Ecto neural progenitor cell (in vitro differentiated cells): ENCODE results near the gene TNNI3K.
A peak's percentile ranks its signal among the peaks of the same experiment; 100 is the strongest.
"Not testable (repeated sequence)": the region's sequence is repeated elsewhere in the genome, so short reads cannot be mapped to it uniquely, and the experiment has no call there.

Source experiments
- DNase-seq: peaks from one replicate; pipeline ENCODE4 v3.0.0-alpha.2; 2018; ENCODE audit warnings: low spot score

The TNNI3K gene, protein sequence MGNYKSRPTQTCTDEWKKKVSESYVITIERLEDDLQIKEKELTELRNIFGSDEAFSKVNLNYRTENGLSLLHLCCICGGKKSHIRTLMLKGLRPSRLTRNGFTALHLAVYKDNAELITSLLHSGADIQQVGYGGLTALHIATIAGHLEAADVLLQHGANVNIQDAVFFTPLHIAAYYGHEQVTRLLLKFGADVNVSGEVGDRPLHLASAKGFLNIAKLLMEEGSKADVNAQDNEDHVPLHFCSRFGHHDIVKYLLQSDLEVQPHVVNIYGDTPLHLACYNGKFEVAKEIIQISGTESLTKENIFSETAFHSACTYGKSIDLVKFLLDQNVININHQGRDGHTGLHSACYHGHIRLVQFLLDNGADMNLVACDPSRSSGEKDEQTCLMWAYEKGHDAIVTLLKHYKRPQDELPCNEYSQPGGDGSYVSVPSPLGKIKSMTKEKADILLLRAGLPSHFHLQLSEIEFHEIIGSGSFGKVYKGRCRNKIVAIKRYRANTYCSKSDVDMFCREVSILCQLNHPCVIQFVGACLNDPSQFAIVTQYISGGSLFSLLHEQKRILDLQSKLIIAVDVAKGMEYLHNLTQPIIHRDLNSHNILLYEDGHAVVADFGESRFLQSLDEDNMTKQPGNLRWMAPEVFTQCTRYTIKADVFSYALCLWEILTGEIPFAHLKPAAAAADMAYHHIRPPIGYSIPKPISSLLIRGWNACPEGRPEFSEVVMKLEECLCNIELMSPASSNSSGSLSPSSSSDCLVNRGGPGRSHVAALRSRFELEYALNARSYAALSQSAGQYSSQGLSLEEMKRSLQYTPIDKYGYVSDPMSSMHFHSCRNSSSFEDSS

GRCh38 chr1:74235153-74235552, at the start of gene TNNI3K:
TNNI3K (plus strand) TSS chr1:74235387; CDS start chr1:74235452, 65 bp downstream.
- no peak for DNase-seq

GRCh38 chr1:74193908-74194307, 41.3 kb upstream of the TNNI3K start:
- DNase-seq = no peak

GRCh38 chr1:74195339-74195738, 39.8 kb upstream of the TNNI3K start:
- no peak for DNase-seq

GRCh38 chr1:74197255-74197654, 37.9 kb upstream of the TNNI3K start:
- DNase-seq = no peak

DNA sequence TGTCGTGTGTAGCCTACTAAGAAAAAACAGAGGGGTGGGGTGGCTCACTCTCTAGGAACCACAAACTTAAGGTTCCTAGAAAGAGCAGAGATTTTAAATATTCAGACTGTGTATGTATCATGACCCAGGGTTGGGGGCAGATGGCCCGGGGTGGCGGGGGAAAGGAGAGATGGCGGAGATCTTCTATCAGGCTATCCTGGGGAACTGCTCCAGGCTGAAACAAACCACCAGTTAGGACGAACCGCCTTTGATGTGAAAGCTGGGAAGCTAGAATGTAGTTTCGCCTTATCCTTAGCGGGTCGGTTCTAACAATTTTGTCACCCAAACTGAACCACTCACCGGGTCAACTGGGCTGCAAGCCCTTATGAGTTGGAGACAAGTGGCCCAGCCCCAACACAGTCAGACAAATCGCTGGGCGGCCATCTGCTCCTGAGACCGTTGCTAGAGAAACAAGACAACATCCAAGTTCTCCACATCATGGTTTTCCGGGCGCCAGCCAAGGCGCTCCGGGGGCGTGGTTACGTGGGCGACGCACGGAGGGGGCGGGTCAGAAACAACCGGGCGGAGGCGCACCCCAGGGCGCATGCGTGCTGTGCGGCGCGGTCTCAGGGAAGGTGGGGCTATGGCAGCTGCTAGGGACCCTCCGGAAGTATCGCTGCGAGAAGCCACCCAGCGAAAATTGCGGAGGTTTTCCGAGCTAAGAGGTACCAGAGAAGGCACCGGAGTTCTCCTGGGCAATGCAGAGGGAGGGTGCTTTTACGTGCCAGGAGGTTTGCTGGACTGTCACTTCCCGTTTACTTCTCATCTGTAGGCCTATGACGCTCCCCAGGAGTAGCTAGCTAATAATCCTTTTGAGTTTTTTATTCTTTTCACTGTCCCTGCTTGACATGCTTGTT, 37.3 kb upstream of the TNNI3K start, which contains the start of the genes FPGT and LRRIQ3:
Gene FPGT, plus strand, starts transcription at position 586 of the 896 bp plus-strand sequence. Its CDS starts 37 bp downstream, at position 623.
Gene LRRIQ3, minus strand, starts transcription at position 520 of the 896 bp plus-strand sequence. CDS start 14,492 bp downstream, outside the sequence.
- DNase-seq = peak; percentile 96

- no peak for DNase-seq
These were observed 35.7 kb upstream of the TNNI3K start for GRCh38 chr1:74199504-74199903.

DNA sequence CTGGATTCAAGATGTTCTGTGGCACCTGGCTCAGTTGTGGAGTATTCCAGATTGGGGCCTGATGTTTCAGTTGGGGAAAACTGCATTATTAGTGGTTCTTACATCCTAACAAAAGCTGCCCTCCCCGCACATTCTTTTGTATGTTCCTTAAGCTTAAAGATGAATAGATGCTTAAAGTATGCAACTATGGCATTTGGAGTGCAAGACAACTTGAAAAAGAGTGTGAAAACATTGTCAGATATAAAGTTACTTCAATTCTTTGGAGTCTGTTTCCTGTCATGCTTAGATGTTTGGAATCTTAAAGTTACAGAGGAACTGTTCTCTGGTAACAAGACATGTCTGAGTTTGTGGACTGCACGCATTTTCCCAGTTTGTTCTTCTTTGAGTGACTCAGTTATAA, 29.9 kb upstream of the TNNI3K start:
- no peak for DNase-seq

GRCh38 chr1:74215229-74215628, 20.0 kb upstream of the TNNI3K start:
- no peak for DNase-seq

- DNase-seq = no peak
These were observed 12.5 kb upstream of the TNNI3K start for GRCh38 chr1:74222701-74223100.

- DNase-seq = no peak
These were observed 11.7 kb upstream of the TNNI3K start for GRCh38 chr1:74223453-74223852.

- no peak for DNase-seq
These were observed 1.3 kb downstream of the TNNI3K start for GRCh38 chr1:74236440-74236839.

GRCh38 chr1:74237035-74237434, 1.8 kb downstream of the TNNI3K start:
- no peak for DNase-seq

GRCh38 chr1:74237787-74238186, 2.6 kb downstream of the TNNI3K start:
- DNase-seq = no peak

DNA sequence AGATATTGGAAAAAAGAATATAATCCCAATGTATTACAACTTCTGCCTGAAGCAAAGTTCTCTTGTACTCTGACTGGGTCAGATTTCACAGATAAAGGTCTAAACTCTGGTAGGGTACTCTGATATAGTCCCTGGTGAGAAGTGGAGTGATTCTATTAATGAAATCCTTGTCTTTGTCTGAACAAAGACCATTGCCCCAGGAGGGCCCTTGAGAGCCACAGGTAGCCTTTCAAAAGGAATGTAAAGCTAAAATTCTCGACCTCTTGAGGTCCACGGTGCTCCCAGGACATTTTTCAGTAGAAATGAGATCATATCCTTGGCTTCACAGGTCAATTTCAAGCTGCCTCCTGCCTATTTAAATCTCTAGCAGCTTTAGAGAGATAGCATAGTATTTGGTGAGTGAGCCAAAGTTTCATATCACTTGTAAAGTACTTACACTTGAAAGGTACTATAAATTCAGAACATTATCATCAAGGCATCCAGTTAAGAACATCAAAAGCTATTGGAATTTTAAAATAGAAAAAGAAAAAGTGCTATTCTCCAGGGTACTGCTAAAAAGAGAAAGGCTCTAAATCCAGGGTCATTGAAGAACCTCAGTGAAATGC, 10.1 kb downstream of the TNNI3K start:
- peak; percentile 52 for DNase-seq

- no peak for DNase-seq
These were observed 11.1 kb downstream of the TNNI3K start for GRCh38 chr1:74246315-74246714.

GRCh38 chr1:74247881-74248528, 12.8 kb downstream of the TNNI3K start:
- no peak for DNase-seq

- DNase-seq = not testable (repeated sequence)
These were observed 18.1 kb downstream of the TNNI3K start for GRCh38 chr1:74253243-74253824.

DNA sequence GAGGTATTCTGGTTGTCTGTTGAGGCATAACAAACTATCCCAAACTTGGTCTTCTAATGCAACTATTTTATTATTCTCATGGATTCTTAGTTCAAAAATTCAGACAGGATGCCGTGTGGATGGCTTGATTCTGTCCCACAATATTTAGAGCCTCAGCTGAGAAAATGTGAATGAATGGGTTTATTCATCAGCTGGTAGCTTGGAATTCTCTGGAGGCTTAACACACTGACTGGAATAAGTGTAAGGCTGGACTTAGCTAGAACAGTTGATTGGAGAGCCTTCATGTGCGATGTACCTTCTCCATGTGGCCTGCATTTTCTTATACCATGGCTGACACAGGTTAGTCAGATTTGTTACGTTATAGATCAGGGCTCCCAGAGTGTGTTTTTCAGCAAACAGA, 30.8 kb downstream of the TNNI3K start:
- no peak for DNase-seq

DNA sequence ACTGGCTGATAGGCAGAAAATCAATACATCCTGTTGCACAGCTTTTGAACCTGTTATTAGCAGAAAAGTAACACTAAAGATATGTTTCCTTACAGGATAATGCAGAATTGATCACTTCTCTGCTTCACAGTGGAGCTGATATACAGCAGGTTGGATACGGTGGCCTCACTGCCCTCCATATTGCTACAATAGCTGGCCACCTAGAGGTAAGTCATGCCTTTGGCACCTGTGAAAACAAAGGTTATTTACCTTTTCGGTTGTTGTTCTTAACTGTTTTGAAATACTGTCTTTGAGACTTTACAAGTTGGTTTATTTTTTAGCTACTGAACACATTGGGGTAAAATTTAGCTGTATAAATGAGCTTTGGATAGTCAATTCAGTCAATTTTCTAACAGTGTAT, 36.3 kb downstream of the TNNI3K start:
- DNase-seq = no peak

DNA sequence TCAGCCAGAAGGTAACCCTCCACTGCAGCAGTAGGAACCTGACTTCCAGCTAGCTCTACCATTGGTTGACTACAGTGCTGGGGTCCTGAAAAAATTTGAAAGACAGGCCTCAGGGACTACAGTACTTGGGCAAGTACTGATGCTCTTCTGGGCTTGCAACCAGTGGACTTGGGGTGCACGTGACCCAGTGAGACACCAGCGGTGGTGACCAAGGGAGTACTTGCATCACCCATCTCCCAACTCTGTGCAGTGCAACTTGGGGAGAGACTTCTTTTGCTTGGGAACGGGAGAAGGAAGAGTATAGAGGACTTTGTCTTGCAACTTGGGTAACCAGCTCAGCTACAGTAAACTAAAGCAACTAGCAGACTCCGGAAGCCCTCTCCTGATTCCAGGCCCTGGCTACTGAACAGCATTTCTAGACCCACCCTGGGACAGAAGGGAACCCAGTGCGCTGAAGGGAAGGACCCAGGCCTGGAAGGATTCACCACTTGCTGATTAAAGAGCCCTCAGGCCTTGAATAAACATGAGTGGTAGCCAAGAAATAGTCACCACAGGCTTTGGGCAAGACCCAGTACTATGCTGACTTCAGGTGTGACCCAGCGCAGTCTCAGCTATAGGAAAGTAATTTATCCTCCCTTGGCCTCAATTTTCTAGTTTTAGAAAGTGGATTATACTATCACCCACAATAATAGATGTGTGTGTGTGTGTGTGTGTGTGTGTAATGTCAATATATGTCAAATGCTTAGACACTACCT, 45.6 kb downstream of the TNNI3K start:
- no peak for DNase-seq
